Gastrocnemius medialis (tissue), 4 donors: ENCODE data around the gene GIT1. TPM values are rescaled to one million over a fixed set of nuclear protein-coding genes. Genes with fewer than 3 reads are reported as not detected.
A peak's percentile ranks its signal among the peaks of the same experiment; 100 is the strongest.

Experiments
- ATAC-seq, 2 donors: fragments of 150-250 bp; one replicate each; pipeline ENCODE4 v1.9.1; 2016
- DNase-seq, 2 donors: peaks; one replicate each; pipeline ENCODE4 v3.0.0-alpha.2; 2019
- H3K27ac ChIP-seq, 4 donors: fragments of 200-600 bp; sonication (generic); 1 replicate in 1 of 4; 2 replicates in 3 of 4; pipeline ENCODE4 v1.5.1; 2016 to 2018; ENCODE audit warnings: mild to moderate bottlenecking in 2 of 4, moderate library complexity in 1 of 4
- H3K27me3 ChIP-seq, 3 donors: fragments of 200-600 bp; sonication (generic) in 2 of 3; 1 replicate in 1 of 3; 2 replicates in 2 of 3; pipeline versions ENCODE4 v1.5.1 to v1.6.0; 2016 to 2019; ENCODE audit warnings: mild to moderate bottlenecking in 1 of 3, moderate library complexity in 1 of 3
- H3K36me3 ChIP-seq, 2 donors: fragments of 200-600 bp; sonication (generic) in 1 of 2; one replicate each; pipeline ENCODE4 v1.5.1; 2017 to 2018
- H3K4me1 ChIP-seq, 2 donors: fragments of 200-600 bp; sonication (generic) in 1 of 2; one replicate each; pipeline ENCODE4 v1.5.1; 2016 to 2017; ENCODE audit warnings: mild to moderate bottlenecking in 2 of 2
- H3K4me3 ChIP-seq, 4 donors: fragments of 200-600 bp; sonication (generic) in 3 of 4; 1 replicate in 1 of 4; 2 replicates in 3 of 4; pipeline ENCODE4 v1.5.1; 2016 to 2019; ENCODE audit warnings: mild to moderate bottlenecking in 2 of 4
- H3K9me3 ChIP-seq, 3 donors: fragments of 200-600 bp; sonication (generic) in 2 of 3; 1 replicate in 1 of 3; 2 replicates in 2 of 3; pipeline ENCODE4 v1.5.1; 2016 to 2019
- POLR2A ChIP-seq, 2 donors: fragments of 450-650 bp; IDR thresholded peaks; one replicate each; pipeline ENCODE4 v1.6.1; 2017; ENCODE audit warnings: antibody characterized with exemption in 2 of 2, mild to moderate bottlenecking in 2 of 2, moderate library complexity in 2 of 2
- in situ Hi-C, 4 donors: fragments of 200-750 bp; cut with MboI; loops; one replicate each; pipeline versions ENCODE4 v1.15.0 to v1.8.0; 2017; ENCODE audit warnings: low sequenced_read_pairs in 4 of 4
- intact Hi-C: fragments of 100-400 bp; cut with DNase I; formaldehyde crosslinking; loops from one replicate; pipeline ENCODE4 v1.15.1; 2023; ENCODE audit warnings: low total_unique reads
- total RNA-seq, 4 donors: library from RNA; depleted of rRNA; stranded (reverse); fragments of >200 nt; gene quantifications; one replicate each; pipeline versions ENCODE4 v1.1.0 to v1.2.3, GENCODE V29; 2016
- TF ChIP-seq, protein P1 (sequence below), 5 experiments: fragments of 450-650 bp in 3 of 5; fragments of 200-600 bp in 2 of 5; sonication (generic) in 2 of 5; IDR thresholded peaks in 4 of 5; conservative IDR thresholded peaks in 1 of 5; 1 replicate in 4 of 5; 2 replicates in 1 of 5; pipeline ENCODE4 v1.5.1; 2016 to 2019; ENCODE audit warnings: antibody characterized with exemption in 5 of 5, mild to moderate bottlenecking in 3 of 5, moderate library complexity in 3 of 5

The GIT1 gene
- total RNA-seq, 4 donors from 2014 or later, result 30.2 to 62.2 (median 41.1) TPM

DNA sequence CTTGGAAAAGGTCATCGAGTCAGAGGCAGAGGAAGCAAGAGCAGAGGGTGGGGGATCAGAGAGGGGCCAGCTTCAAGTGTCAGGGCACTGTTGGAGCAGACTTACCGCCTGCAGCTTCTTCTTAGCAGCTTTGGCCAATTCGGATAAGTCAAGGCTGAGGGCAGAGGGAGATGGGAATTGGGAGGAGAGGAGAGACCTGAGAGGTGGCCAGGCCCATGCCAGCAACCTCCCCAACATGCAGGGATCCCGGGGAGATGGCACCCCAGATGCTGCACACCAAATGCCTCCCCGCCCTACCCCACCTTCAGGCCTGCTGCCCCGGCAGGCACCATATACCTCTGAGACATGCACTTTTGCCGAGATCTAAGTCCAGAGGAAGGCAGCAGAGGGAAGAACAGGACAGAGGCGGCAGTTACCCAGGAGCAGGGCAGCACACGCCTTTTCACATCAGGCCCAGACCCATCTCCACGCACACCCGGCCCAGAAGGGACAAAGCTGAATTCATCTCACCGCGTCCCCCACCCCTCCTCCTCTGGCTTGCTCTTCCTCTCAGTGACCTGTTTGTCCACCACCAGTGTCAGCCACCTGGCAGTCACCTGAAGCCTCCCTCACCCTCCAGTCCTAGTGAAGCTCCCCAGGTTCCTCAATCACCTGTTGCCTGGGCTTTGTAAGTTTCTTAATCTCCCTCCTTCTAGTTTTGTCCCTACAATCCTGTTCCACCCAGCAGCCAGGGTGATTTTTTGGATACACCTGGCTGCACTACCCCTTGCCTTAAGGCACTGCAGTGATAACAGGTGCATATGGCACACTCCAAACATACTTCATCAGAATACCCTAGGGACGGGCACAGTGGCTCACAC, 10.6 kb downstream of the GIT1 start:
- Histone ChIP-seq H3K4me3 (no peak overlapping the region), H3K27me3 (no peaks in the 10 kb centered on the region), H3K36me3 (peaks cover 0 to 82% of the 10 kb centered on the region in 2 donors), H3K27ac (no peak overlapping the region), H3K4me1 (peaks cover 13 to 15% of the 10 kb centered on the region in 2 donors), H3K9me3 (no peaks in the 10 kb centered on the region)
- intact Hi-C loops, result no loop called here
- TF ChIP-seq, protein P1, sequence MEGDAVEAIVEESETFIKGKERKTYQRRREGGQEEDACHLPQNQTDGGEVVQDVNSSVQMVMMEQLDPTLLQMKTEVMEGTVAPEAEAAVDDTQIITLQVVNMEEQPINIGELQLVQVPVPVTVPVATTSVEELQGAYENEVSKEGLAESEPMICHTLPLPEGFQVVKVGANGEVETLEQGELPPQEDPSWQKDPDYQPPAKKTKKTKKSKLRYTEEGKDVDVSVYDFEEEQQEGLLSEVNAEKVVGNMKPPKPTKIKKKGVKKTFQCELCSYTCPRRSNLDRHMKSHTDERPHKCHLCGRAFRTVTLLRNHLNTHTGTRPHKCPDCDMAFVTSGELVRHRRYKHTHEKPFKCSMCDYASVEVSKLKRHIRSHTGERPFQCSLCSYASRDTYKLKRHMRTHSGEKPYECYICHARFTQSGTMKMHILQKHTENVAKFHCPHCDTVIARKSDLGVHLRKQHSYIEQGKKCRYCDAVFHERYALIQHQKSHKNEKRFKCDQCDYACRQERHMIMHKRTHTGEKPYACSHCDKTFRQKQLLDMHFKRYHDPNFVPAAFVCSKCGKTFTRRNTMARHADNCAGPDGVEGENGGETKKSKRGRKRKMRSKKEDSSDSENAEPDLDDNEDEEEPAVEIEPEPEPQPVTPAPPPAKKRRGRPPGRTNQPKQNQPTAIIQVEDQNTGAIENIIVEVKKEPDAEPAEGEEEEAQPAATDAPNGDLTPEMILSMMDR (IDR thresholded peaks at IDR 0.05 in 4 of 5, conservative IDR thresholded peaks at IDR 0.05 in 1 of 5), result no peak
- no peak for TF ChIP-seq POLR2A (IDR thresholded peaks at IDR 0.05)
- in situ Hi-C loops, result loop anchor here in 2 of 4 donors (10.0 to 25.0 kb wide), 2 partner anchors 206 to 358 kb away; partner anchors contain the start of genes EFCAB5 (in 1 of the 2) and SSH2 (in 1 of the 2)
- ATAC-seq (no peak), DNase-seq (no peak)

DNA sequence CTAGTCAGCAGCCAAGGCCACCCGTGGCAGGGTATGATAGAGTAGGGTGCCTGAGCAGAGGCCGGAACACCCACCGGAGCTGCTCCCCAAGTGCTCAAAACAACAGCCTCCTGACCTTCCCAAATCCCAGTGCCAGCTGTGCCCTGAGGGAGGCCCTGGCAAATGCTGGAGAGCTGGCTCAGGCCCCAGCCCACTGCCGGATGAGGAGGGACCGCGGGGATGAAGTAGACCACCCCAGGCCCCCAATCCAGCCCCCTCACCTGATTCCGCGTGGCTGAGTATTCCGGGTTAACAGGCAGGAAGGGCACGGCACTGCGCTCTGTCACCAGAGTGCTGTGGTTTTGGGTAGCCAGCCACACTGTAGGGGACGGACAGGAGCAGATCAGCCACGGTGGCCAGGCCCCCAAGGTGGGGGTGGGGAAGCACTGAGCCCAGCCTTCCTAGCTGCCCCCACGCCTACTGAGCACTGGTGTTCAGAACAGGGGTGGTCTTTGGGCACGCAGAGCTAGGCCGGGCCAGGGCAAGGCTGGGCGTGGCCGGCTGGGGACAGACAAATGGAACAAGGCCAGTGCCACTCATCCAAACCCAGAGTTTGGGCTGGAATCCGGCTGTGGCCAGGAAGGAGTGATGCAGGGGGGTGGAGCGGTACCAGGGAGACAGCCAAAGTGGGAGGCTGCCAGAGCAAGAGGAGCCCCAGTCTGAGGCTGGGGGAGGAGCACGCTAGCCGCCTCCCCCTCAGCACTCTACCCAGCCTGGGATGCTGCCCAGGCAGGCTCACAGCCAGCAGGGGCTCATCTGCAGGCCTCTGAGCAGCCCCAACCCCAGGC, 11.8 kb downstream of the GIT1 start:
- no peak overlapping the region for H3K4me3 ChIP-seq
- peak in 1 of 2 donors; percentile 14 for DNase-seq
- in situ Hi-C loops (loop anchor here in 2 of 4 donors (10.0 to 25.0 kb wide), 2 partner anchors 207 to 360 kb away; partner anchors contain the start of genes EFCAB5 (in 1 of the 2) and SSH2 (in 1 of the 2)), intact Hi-C loops (no loop called here)
- no peak for ATAC-seq
- TF ChIP-seq, protein P1 (IDR thresholded peaks at IDR 0.05 in 4 of 5, conservative IDR thresholded peaks at IDR 0.05 in 1 of 5), result no peak
- H3K9me3 ChIP-seq, result no peaks in the 10 kb centered on the region
- no peak overlapping the region for H3K27ac ChIP-seq
- peaks cover 0 to 77% of the 10 kb centered on the region in 2 donors for H3K36me3 ChIP-seq
- H3K4me1 ChIP-seq, result peaks cover 3 to 11% of the 10 kb centered on the region in 2 donors
- H3K27me3 ChIP-seq, result no peaks in the 10 kb centered on the region

- ATAC-seq, result no peak
- Histone ChIP-seq H3K27me3 (no peaks in the 10 kb centered on the region), H3K4me1 (peaks cover 5 to 6% of the 10 kb centered on the region in 2 donors), H3K36me3 (peaks cover 0 to 72% of the 10 kb centered on the region in 2 donors), H3K9me3 (no peaks in the 10 kb centered on the region), H3K4me3 (no peak overlapping the region), H3K27ac (no peak overlapping the region)
- in situ Hi-C loops, result loop anchor here in 2 of 4 donors (10.0 to 25.0 kb wide), 2 partner anchors 208 to 360 kb away; partner anchors contain the start of genes EFCAB5 (in 1 of the 2) and SSH2 (in 1 of the 2)
- no peak for TF ChIP-seq POLR2A (IDR thresholded peaks at IDR 0.05)
- TF ChIP-seq, protein P1 (IDR thresholded peaks at IDR 0.05 in 4 of 5, conservative IDR thresholded peaks at IDR 0.05 in 1 of 5), result no peak
- no peak for DNase-seq
- intact Hi-C loops, result no loop called here
These were observed 12.5 kb downstream of the GIT1 start for GRCh38 chr17:29577001-29577370.

DNA sequence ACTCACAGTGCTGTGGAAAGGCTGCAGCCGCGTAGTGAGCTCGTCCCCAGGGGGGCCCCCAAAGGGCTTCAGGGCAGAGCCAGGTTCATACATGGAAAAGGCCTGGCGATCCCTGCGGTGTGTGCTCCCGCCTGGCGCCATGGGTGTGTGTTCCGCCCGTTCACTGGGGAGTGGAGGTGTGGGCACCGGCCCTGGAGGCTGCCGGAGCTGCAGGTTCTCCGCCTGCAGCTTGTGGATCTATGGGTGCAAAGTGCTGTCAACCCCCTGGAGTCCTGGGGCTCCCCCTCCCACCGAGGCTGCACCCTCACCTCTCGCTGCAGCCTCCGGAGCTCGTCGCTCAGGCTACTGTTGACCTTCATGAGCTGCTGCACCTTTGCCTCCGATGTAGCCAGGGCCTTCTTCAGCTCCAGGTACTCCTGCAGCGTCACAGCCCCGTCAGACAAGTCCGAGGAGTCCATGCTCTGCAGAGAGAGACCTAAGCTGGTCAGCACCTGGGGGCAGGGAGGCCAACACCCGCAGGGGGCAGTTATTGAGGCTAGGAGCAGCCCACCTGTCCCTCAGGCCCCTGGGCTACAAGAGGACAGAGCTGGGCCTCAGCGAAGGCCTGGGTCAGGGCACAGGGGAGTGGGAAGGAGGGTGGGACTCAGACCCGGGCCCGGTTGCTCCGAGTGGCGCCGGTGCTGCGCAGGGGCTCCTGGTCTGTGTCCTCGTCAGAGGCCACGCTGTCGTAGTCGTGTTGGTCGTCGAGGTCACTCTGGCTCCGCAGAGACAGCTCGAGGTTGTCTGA, 13.0 kb downstream of the GIT1 start:
- Histone ChIP-seq H3K4me3 (no peak overlapping the region), H3K27me3 (no peaks in the 10 kb centered on the region), H3K27ac (no peak overlapping the region), H3K9me3 (no peaks in the 10 kb centered on the region), H3K36me3 (peaks cover 0 to 67% of the 10 kb centered on the region in 2 donors), H3K4me1 (peaks cover 5 to 7% of the 10 kb centered on the region in 2 donors)
- intact Hi-C loops (no loop called here), in situ Hi-C loops (loop anchor here in 2 of 4 donors (10.0 to 25.0 kb wide), 2 partner anchors 208 to 361 kb away; partner anchors contain the start of genes EFCAB5 (in 1 of the 2) and SSH2 (in 1 of the 2))
- ATAC-seq (no peak), DNase-seq (no peak)
- TF ChIP-seq POLR2A (IDR thresholded peaks at IDR 0.05), result no peak
- TF ChIP-seq, protein P1 (IDR thresholded peaks at IDR 0.05 in 4 of 5, conservative IDR thresholded peaks at IDR 0.05 in 1 of 5), result no peak
